ENCODE results near the gene TOR1A. TPM values are rescaled to one million over a fixed set of nuclear protein-coding genes. Genes with fewer than 3 reads are reported as not detected.

TOR1A gene
- total RNA-seq, 4 donors from 2014 or later, result 33.7 to 61.4 (median 47.2) TPM

DNA sequence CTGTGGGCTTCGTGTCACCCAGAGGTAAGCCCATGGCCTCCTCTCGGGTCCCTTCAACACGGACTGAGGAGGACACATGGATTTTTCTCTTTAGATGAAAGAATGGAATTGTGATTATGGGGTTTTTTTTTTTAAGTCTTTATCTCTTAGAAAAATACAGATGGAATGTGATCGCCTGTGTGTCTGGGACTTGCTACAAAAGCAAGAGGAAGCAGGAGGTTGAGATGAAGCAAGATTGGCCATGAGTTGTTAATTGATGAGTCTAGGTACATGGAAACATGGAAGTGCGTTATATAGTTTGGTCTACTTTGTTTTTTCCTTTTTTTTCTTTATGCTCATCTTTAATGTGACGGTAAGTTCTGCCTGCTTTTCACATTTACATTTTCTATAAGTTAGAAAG is 26.0 kb upstream of the TOR1A start:
- TF ChIP-seq, protein P1, sequence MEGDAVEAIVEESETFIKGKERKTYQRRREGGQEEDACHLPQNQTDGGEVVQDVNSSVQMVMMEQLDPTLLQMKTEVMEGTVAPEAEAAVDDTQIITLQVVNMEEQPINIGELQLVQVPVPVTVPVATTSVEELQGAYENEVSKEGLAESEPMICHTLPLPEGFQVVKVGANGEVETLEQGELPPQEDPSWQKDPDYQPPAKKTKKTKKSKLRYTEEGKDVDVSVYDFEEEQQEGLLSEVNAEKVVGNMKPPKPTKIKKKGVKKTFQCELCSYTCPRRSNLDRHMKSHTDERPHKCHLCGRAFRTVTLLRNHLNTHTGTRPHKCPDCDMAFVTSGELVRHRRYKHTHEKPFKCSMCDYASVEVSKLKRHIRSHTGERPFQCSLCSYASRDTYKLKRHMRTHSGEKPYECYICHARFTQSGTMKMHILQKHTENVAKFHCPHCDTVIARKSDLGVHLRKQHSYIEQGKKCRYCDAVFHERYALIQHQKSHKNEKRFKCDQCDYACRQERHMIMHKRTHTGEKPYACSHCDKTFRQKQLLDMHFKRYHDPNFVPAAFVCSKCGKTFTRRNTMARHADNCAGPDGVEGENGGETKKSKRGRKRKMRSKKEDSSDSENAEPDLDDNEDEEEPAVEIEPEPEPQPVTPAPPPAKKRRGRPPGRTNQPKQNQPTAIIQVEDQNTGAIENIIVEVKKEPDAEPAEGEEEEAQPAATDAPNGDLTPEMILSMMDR (IDR thresholded peaks at IDR 0.05; ENCODE audit: low read depth), result no peak

DNA sequence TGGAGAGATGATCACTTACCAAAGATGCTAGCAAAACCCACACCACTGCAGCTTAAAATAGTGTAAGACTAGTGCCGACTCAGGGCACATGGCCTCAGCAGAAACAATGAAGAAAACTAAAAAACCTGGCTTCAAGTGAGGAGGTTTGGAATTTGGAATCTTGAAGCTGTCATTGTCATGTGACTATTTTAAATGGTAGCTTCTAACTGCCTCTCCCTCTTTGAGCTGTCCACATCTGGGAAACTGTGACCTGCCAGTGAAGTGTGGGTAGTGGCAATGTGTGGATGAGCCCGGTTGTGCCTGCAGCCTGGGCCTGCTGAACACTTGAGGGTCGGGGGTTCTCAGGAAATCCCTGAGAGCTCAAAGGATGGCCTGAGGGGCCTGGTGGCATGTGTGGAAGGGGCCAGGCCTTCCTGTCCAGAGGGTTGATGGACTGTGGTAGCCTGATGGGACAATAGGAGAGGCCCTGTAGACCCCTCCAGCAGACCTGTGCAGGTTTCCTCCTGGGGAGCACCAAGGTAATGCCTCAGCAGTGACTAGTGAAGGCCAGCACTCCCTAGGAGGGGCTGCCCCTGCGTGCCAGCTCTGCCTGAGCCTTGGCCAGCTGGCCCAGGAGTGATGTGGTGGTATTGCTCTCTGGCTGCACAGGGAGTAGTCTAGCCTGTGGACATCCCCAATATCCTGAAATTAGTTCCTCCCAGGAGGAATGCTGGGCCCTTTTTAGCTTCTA is 24.9 kb upstream of the TOR1A start:
- TF ChIP-seq, protein P1 (IDR thresholded peaks at IDR 0.05; ENCODE audit: low read depth), result no peak

DNA sequence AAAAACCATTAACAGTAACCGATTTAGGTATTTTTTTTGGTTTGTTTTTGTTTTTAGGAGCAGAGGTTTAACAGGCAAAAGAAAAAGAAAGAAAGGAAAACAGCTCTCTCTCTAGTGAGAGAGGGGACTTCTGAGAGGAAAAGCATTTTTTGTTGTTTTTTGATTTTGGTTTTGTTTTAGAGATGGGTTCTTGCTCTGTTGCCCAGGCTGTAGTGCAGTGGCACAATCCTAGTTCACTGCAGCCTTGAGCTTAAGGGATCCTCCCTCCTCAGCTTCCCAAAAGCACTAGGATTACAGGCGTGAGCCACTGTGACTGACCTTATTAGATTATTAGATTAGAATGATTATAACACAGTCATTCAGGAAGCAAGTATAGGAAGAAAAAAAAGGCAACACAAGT is 21.4 kb upstream of the TOR1A start:
- TF ChIP-seq, protein P1 (IDR thresholded peaks at IDR 0.05; ENCODE audit: low read depth), result no peak

DNA sequence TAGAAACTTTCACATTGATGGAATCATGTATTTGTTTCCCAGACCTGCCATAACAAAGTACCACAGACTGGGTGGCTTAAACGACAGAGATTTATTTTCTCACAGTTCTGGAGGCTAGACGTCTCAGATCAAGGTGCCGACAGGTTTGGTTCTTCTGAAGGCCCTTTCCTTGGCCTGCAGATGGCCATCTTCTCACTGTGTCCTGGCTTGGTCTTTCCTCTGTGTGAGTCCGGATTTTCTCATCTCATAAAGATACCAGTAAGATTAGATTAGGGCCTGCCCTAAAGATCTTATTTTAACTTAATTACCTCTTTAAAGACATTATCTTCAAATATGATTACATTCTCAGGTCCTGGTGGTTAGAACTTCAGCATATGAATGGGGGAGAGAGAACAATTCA is 17.1 kb upstream of the TOR1A start:
- TF ChIP-seq, protein P1 (IDR thresholded peaks at IDR 0.05; ENCODE audit: low read depth), result no peak

DNA sequence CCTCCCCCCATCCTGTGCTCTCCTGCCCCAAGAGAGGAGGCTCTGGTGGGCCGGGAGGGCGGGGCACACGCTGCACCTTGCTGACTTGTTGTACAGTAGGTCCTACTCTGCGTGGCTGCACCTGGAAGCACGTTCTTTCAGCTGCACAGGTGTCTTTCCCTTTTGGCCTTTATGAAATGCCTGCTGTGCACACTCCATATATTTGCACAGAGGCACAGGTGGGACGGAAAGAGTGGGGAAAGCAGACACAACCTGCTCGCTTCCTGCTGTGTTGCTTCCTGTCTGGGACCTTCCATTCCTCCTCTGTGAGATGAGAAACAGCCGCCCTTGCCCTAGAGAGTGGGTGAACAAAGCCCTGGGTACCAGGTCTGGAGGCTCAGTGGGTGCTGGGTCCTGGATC is 16.1 kb upstream of the TOR1A start:
- TF ChIP-seq, protein P1 (IDR thresholded peaks at IDR 0.05; ENCODE audit: low read depth), result no peak

DNA sequence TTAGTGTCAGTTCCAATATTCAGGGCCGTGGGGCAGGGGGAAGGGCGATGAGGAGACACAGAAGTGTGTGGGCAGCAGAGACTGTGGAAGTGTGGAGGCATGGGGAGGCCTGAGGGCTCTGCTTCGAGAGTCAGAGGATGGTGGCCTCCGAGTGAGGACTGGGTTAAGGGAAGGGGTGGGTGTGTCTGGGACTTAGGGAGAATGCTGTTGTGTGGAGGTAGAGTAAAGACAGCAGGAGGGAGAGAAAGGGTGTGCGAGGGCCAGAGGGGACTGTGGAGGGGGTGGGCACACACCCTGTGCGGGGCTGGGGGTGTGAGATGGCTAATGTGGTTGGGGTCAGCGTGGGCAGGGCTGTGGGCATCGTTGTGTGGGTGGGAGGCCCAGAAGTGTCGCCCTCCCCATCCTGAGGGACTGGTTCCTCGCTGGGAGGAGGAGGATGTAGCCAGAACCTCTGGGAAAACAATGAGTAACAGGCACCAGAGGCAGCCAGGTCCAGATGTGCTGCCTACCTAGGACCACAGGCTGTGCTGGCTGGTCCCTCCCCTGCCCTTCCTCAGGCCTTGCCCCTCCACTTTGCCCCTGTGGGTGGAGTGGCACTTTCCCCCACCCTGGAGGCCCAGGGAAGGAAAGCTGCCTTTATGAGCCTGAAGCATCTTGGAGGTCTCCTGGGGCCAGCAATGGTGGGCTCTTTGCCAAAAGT is 15.5 kb upstream of the TOR1A start:
- TF ChIP-seq, protein P1 (IDR thresholded peaks at IDR 0.05; ENCODE audit: low read depth), result no peak

DNA sequence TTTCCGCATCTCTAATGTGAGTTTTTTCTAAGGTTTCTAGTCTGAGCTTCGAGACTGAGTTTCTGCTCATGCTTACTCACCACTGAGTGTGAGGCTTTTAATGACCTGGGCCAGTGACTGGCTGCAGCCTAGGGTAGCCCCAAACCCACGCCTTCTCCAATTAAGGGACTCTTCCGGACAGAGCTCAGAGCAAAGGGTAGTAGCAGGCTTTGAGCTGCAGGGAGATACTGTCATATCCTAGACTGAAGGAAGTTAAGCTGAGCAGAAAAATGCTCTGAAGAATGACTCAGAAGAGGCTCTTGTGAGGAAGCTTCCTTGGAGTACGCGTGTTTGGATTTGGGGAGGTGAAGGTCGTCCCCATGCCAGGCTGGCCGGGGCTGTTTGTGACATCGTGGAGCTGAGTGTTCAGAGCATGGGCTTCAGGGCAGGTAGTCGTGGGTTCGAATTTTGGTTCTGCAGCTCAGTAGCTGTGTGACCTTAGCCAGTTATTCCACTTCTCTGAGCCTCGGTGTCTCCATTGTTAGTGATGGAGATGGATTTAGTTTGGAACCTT is 14.8 kb upstream of the TOR1A start:
- TF ChIP-seq, protein P1 (IDR thresholded peaks at IDR 0.05; ENCODE audit: low read depth), result no peak
